Skeletal muscle cell (primary cell): ENCODE results near the gene TENT4B.

ENCODE experiments used
- DNase-seq: peaks from one replicate; pipeline ENCODE4 v3.0.0-alpha.2; 2010; ENCODE audit warnings: low read depth
- H3K4me3 ChIP-seq: 2 replicates; pipeline ENCODE4 v1.5.1; 2011; ENCODE audit warnings: low read depth, mild to moderate bottlenecking, control low read depth, low read length, moderate library complexity

Gene TENT4B

DNA sequence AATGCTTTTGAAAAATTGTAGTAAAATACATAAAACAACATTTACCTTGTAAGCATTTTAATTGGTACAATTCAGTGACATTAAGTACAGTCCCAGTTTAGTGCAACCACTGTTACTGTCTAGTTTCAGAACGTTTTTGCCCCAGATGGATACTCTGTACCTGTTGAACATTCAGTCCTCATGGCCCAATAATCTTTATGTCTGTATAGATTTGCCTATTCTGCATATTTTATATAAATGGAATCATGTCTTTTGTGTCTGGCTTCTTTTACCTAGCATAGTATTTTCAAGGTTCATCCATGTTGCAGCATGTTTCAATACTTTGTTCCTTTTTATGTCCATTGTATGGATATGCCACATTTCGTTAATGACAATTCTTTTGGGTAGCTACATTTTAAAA is 37.2 kb downstream of the TENT4B start:
- DNase-seq, result no peak
- H3K4me3 ChIP-seq, result no peak overlapping the region

DNA sequence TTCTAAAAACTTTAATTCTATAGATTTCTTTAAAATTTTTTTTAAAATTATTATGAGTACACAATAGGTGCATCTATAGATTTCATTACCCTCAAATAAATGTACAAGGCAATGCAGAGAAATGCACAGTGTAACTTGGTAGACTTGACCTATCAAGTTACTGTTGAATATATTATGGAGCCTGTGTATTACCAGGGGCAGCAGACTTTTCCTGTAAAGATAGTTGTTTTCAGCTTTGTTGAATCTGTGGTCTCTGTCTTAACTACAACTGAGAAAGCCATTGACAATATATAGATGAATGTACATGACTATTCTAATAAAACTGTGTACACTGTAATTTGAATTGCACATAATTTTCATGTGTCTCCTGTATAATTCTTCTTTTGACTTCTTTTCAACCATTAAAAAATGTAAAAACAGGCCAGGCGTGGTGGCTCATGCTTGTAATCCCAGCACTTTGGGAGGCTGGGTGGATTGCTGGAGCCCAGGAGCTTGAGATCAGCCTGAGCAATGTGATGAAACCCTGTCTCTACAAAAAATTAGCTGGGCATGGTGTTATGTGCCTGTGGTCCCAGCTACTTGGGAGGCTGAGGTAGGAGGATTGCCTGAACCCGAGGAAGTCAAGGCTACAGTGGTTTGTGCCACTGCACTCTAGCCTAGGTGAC is 39.4 kb downstream of the TENT4B start:
- no peak for DNase-seq
- H3K4me3 ChIP-seq, result no peak overlapping the region

DNA sequence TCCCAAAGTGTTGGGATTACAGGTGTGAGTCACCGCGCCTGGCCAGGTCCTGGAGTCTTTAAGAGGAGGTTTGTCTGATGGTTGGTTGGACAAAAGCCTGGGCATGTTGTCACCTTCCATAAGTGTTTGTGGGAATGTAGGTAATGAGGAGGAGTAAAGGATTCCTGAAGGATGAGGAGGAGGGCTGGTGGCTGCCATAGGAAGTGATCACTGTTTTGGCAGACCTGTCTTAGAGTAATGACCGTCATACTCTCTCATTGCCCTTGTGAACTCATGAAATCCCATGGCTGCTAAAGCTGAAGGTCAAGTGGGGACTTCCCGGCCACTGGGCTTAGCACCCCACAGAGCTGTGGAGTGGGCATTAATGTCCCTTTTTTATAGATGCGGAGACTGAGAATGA is 40.5 kb downstream of the TENT4B start:
- no peak for DNase-seq
- H3K4me3 ChIP-seq, result no peak overlapping the region

DNA sequence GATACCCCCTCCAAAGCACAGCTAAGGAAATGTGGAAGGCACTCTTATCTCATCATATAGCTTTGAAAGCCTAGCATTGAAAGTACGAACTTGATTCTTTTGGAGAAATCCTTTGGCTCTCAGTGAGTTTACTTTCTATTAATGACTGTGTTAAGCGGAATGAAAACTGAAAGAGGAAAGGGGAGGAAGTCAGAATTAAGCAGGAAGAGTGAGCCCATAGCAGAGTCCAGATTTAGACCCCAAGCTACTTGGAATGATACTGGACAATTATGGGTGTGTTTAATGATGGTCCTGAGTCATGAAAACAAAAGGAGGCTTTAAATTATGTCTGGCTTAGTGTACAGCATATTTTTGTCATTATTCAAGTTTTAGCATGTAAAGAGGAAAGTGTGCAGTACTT is 42.2 kb downstream of the TENT4B start:
- no peak overlapping the region for H3K4me3 ChIP-seq
- no peak for DNase-seq

DNA sequence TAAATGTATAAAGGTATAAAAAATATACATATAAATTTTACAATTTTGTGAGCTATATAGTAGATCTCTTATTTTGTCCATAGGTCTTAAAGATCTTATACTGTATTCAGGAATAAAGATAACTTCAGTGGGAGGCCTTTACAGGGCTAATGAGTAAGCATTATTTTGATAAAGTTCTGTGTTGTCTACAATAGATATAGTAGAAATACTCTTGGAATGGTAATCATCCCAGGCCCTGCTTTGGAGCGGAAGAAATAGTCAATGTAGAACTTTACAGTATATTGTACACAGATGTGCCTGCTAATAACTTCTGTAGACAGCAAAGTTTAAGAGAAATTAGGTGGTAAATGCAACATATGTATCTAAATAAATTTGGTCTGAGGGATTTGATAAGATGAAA is 42.6 kb downstream of the TENT4B start:
- no peak overlapping the region for H3K4me3 ChIP-seq
- DNase-seq, result no peak

DNA sequence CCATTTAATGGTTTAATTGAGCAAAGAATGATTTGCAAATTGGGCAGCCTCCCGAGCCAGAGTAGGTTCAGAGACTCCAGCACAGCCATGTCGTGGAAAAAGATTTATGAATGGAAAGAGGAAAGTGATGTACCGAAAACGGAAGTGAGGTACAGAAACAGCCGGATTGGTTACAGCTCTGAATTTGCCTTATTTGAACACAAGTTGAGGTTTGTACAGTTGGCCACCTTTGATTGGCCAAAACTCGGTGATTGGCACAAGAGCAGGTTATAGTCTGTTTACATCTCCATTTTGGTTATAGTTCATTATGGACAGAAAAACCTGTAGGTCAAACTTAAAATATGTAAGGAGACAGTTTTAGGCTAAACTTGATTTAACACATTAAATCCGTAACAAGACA is 44.5 kb downstream of the TENT4B start:
- DNase-seq, result no peak

DNA sequence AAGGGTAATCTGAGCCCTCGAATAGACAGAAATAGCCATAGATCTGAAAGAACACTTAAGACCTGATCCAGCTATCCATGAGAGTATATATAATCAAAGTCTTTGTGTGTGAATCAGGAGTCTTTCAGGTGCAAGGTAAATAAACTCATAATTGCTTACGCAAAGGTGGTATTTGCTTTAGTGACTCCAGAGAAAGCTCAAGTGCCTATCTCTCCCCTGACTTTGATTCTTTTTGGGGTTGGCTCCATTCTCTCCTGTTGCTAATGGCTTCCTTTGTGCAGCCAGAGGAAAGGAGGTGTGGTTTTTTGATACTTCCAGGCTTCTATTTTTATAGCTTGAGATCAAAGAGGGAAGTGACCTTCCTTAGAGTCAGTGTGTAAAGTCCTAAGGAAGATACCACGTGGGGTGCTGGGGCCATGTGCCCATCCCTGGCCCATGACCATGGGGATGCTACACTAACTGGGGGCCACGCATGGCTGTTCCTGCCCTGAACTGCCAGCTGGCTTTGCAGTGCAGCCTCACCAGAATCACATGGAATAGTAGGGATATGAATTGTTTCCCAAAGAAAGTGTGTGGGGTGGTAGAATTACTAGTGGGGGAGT is 45.8 kb downstream of the TENT4B start:
- H3K4me3 ChIP-seq, result no peak overlapping the region
- no peak for DNase-seq

More for the DNA sequence above, 44.5 kb downstream of the TENT4B start:
- no peak overlapping the region for H3K4me3 ChIP-seq

DNA sequence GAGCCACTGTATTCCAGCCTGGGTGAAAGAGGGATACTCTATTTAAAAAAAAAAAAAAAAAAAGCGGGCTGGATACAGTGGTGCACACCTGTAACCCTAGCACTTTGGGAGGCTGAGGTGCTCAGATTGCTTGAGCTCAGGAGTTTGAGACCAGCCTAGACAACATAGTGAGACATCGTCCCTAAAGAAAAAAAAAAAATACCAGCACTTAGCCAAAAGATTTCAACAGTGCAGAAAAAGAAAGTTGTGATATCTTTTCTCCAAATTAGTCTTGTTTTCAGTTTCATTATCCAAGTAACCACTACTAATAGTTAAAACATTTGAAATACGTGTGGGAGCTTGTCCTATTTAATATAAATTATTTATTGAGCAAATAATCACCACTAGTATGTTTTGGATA is 48.7 kb downstream of the TENT4B start:
- no peak overlapping the region for H3K4me3 ChIP-seq
- DNase-seq, result no peak

DNA sequence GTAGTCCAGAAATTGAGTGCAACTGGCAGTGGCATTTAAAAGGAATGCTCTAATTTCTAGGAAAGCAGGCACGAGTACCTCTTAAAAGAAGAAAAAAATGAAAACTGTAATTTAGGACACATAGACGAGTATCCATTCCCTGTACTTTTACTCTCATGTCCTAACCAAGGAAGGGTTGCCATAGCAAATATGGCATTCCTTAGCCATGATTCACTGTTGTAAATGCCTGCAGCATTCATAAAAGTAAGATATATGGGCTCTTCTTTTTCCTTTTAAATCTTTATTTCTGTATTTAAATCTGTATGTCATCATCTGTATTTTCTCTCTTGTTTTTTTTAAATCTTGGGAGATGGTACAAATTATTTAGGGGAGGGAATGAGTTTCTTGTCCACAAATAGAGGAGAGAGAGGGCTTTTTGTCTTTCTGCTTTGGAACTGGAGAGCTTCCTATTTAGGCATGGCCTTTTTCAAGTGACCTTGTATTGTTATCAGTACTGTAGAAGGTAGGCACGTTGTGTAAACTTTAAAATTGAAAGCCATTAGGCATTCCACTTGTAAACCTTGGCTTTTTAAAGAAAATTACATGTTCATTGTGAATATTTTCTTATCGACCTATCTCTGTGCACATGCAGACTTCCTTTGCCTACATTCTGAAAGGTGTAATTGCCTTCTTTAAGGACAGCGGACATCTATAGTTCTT is 50.0 kb downstream of the TENT4B start:
- DNase-seq, result peak; percentile 81
- H3K4me3 ChIP-seq, result peak overlapping the region; percentile 4

DNA sequence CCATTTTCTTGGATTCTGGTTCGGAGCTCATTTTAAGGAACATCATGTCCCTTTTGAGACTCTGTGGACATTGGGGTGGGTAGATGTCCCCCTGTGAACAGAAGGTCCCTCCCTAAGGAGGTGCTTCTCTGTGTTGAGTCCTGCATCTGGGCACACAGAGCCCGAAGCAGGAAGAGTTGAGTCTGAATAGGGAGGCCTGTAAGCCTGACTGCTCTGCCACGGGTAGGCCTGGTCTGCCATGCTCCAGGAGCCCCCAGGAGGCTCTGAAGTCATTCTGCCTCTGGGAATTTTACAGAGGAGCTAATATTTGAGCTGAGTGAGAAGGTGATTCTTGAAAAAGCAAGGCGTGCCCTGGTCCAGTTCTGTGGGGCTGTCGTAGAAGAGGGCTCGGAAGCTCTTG is 50.6 kb downstream of the TENT4B start:
- DNase-seq, result no peak
- no peak overlapping the region for H3K4me3 ChIP-seq

DNA sequence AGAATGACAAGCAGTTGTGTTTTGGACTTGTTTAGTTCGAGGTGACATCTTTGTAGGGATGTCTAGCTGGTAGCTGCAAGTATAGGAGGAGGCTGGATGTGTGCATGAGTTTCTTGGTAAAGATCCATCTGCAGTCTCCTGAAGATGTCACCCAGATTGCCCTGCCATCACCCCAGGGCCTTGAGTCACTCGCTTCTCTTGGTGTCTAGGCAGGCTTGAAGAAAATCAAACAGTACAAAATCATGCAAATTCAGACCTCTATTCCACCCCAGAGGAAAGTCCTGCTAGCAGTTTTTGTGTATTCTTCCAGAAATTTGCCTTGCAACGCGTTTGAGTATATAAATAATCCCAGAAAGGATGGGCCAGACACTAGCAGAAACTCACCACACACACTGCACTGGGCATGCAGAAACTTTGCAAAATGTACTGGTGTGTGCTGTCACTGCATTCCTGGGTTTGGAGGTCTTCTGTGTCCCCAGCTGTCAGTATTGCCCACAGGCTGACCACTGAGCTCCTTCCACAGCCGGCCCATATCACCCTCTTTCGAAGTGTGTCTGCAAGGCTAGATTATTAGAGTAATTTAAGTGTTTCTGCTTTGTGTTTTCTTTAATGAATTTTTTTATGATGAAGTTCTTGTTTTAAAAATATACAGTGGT is 51.5 kb downstream of the TENT4B start:
- H3K4me3 ChIP-seq, result no peak overlapping the region
- DNase-seq, result no peak

DNA sequence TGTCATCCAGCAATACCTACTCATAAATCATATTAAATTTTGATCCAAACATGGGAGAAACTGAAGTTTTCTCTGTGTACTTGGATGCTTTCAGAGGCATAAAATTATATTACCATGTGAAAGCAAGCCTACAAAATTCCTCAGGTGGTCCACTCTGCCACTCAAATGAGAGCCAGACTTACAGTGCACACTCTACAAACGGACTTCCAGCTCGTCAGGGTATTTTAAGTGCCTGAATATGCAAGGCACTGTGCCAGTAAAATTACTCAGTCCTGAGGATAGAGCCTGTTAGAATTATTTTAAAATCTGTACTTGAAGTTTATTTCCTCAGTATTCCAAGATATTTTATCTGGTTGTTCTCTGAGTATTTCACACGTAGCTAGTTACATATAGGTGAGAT is 54.5 kb downstream of the TENT4B start:
- DNase-seq, result no peak
- H3K4me3 ChIP-seq, result no peak overlapping the region

DNA sequence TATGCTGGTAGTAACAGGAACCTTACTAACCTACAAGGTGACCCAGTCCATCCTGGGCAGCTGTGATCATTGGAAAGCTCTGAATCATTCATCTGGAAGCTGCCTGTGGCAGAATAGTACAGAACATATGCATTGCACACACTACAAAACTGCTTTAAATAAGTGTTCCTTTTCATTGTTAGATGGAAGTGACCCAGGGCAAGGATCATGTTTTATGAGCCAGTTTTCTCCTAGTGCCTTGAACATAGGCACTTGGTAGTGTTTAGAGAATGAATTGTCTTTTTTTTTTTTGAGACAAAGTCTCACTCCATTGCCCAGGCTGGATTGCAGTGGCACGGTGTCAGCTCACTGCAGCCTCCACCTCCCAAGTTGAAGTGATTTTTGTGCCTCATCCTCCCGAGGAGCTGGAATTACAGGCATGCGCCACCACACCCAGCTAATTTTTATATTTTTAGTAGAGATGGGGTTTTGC is 55.4 kb downstream of the TENT4B start:
- no peak for DNase-seq
- H3K4me3 ChIP-seq, result no peak overlapping the region

DNA sequence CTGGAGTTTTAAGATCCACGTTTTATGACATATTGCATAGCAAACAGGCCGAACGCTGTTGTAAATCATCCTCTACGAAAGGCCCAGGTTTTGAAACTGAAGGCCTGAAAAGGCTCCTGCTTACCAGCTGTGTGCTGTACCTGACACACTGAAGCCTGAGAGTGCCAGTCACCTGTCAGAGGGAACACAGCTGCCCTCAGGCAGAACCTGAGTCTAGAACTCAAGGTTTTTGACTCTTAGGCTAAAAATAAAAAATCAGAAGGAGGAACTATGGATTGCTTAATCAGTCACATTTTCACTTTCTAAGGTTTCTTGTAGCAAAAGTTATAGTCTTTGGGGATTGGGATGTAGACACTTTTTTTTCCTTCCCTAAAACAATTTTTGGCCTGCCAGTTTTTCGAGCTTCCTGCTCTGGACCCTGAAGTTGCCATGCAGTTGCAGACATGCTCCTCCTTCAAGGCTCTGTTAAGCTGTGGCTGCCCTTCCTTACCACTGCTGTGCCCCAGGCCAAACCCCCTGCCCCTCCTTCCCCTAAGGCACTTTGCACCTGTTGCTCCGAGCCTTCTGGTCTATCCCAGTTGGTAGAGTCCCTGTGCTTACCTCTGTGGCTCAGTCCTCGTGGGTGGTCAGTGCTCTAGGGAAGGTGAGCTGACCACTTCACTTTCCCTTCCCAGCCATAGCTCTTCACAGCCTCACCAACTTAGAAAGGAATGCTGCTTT is 56.6 kb downstream of the TENT4B start:
- no peak overlapping the region for H3K4me3 ChIP-seq
- no peak for DNase-seq

DNA sequence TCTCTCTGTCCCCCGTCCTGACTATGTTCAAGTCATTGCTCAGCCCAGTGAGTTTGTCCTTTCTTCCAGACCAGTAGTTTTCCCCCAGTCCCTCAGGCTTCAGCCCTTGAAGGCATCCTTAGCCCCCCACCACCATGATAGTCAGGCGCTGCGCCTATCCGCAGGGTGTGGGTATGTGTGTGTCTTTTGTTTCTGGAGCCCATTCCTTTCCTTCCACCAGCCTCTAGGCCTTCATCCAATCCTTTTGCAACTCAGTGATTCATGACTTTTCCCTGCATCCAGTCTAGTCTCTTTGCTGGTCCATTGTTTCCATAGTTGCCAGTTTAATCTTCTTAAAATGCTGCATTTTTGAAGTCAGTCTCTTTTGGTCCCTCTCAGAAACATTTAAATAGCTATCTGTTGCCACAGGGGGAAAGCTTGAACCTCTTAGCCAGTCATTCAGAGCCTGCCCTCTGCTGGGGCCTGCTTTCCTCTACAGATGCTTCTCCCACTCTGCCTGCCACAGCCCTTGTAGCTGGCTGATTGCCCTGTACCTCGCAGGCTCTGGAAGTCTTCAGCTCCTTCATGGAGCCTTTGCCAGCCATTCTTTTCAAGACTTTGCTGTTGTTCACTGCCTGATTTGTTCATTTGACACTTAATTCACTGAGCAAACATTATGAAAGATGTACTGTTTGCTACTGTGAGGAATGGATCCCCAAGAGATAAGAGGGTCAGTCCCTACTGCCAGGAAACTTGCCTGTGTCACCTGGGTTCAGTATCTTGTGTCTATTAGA is 57.3 kb downstream of the TENT4B start:
- H3K4me3 ChIP-seq, result no peak overlapping the region

DNA sequence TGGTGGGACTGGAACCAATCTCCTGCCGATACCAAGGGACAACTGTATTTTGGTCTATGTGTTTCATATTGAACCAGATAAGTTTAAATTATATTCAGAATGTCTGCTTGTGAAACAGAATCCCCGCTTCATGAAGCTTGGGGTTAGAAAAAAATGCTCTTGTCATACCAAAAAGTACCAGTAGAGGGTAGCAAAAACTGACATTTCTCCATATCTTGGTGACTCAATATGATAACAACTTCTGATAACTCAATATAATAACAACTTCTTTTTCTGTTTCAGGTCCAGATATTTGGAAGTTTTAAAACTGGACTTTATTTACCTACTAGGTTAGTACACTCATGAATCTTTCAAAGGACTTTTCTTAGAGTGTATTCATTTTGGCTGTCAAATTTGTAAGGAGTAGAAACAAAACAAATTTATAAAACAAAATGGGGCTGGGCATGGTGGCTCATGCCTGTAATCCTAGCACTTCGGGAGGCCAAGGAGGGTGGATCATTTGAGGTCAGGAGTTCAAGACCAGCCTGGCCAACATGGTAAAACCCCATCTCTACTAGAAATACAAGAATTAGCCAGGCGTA is 60.9 kb downstream of the TENT4B start:
- H3K4me3 ChIP-seq, result no peak overlapping the region
- no peak for DNase-seq

More for the DNA sequence above, 57.3 kb downstream of the TENT4B start:
- DNase-seq, result peak; percentile 53

DNA sequence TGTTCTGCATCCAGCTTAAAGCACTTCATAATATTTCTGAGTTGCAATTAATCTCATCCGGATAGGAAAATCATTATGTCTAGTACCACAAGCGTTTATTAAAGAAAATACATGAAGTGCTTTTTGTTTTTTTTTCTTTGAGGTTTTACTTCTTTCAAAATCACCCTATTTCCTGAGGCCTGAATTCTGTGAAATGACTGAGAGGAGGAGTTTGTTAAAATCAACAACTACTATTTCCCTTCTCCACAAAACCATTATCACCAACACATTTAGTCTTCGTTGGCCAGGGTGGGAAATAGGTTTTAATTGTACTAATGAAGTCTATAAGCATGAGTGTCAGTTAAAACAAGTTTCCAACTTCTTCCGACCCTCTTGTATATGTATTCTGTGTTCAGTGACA is 62.6 kb downstream of the TENT4B start:
- H3K4me3 ChIP-seq, result no peak overlapping the region
- no peak for DNase-seq

DNA sequence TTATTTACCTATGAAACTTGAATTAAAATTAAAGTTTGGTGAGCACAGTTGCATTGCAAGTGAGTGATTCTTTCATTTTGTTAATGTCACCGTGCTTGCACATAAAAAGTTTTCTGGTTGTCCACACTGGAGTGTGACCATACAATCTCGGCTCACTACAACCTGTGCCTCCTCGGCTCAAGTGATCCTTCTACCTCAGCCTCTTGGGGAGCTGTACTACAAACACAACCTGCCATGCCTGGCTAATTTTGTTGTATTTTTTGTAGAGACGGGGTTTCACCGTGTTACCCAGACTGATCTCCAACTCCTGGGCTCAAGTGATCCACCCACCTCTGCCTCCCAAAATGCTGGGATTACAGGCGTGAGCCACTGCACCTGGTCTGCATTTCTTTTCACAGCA is 63.1 kb downstream of the TENT4B start:
- DNase-seq, result no peak
- H3K4me3 ChIP-seq, result no peak overlapping the region
